ENCODE data around the gene FOS. TPM values are rescaled to one million over a fixed set of nuclear protein-coding genes. Genes with fewer than 3 reads are reported as not detected.

Gene FOS
- total RNA-seq, 1 donor from 2014 or later: 13.1 TPM

DNA sequence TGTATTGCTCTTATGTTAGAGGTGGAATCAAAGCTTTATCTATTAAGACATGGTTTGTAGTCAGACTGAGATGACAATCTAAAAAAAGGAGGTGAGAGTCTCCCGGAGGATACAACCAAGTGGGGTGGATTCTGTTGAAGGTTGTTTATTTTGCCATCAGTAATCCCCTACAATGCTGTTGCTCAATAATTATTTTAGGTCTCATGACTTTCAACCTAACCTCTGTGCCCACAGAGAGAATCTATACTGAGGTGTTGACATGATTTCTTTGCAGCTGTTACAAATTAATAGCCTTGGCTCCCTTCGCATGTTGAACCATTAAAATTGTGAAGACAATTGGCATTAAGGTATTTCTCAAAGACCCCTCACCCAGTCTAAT, 28.7 kb upstream of the FOS start:
- ATAC-seq (peak; percentile 5), DNase-seq (ENCODE audit: low spot score) (no peak)

DNA sequence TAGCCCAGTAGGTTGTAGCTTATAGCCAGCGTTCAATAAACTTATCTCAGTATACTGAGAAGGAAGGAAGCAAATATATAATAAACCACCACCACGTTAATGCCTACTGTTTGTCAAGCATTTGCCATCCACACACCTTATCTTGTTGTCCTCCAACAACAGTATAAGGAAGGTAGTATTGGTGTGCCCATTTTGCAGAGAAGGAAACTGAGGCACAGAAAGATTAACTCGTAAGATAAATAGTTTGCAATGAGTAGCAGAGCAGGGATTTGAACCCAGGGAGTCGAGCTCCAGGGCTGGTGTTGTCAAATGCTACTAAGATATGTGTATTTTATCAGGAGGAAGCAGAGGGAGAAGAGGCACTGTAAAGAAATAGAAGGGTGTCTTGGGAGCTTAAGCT, 27.8 kb upstream of the FOS start:
- DNase-seq (ENCODE audit: low spot score) (no peak), ATAC-seq (no peak)

DNA sequence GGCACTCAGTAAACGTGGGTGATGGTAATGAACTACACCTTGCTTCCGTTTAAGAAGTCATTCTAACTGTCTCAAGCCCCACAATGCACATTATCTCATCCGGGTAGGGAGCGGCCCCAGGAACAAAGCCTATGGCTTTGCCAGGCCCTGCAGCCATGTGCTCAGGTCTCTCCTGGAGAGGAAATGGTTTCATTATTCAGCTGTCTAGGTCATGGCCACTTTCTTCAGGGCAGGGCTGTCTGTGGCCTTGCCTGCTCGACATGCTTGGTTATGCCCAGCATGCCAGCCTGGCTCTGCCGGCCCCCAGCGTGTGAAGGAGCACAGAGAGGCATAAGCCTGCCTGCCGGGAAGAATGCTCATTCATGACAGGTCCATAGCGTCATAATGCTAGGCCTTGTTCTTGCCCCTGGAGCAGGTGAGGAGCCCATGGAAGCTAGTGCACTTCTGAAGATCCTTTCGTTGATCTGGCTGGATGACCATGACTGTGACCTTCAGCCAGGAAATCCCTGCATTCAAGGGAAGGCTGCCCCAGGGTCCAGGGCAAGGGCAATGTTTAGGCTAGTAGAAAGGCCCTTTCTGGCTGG, 26.3 kb upstream of the FOS start:
- ATAC-seq (peak; percentile 8), DNase-seq (ENCODE audit: low spot score) (no peak)

- ATAC-seq (peak; percentile 74), DNase-seq (ENCODE audit: low spot score) (peak; percentile 93)
Measured at GRCh38 chr14:75254381-75254822, 24.2 kb upstream of the FOS start.

DNA sequence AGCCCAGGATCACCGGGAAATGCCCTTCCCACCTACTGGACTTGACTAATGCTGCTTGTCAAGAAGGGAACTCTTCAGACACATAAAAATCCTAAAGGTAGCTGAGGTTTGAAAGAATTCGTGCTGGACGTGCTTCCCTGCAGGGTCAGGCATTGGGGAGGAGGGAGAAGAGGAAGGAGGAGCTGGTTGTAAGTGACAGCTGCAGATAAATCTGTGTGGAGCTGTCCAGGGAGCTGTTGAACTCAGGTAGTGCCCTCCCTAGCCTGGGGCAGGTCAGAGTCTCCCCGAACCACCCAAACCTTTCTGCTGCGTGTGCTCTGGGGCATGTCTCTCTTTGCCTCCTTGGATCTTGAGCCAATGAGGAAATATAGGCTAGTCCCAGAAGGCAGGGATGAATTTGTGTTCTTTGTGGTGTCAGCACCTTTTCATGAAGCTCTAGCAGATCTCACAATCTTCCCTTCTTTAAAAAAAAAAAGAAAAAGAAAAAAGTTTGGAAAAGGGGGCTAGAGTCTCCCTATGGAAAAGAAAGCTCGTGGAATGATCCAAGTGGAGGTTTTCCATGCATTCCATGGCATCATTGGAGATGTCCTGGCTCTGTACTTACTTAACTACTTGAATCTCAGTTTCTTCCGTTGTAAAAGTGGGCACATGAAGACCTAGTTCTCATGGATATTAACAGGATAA, 23.6 kb upstream of the FOS start:
- DNase-seq (ENCODE audit: low spot score): peak; percentile 66
- ATAC-seq: peak; percentile 54

DNA sequence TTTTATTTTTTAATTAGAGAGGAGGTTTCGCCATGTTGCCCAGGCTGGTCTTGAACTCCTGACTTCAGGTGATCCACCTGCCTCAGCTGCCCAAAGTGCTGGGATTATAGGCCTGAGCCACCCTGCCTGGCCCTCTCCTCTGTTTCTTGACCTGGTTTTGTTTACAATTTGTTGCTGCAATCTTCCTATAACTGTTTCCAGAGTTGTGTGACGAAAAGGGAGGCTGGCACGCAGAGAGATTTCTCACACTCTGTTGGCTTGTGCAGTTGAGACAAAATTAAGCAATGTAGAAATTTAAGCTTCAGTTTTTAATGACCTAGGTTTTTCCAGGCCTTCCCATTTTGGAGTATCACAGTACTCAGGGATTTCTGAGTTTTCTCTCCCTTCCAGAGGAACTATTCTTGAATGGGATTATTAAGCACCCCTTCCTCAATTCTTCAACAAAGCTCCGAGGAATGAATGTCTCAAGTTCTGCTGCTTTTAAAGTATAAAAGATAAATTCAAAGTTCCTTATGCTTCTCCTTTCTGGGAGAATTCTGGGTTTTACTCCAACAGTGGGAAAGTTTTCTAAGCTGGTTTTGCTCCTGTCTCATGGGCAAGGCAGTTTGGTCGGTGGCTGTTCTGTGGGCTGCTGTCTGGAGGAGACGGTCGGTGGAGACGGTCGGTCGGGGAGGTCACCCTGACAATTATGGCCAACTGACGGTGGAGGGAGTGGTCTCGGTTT, 20.4 kb upstream of the FOS start:
- DNase-seq (ENCODE audit: low spot score): peak; percentile 87
- peak; percentile 29 for ATAC-seq

GRCh38 chr14:75258803-75259509, 19.7 kb upstream of the FOS start:
- DNase-seq (ENCODE audit: low spot score) (peak; percentile 98), ATAC-seq (peak; percentile 78)

DNA sequence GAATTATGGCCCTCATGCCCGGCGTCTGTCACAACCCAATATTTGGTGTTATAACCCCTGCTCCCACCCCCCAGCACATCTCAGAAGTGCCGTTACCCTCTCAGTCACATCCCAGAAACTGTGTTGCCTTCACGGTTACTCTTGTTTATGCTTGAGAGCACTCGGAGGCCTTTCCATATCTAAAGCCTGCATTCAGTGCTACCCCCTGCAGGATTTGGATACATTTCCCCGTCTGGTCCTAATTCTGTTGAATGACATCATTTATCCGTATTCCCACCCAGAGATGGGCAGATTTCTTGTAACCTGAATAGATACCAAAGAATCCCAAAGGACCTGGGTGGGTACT, 19.1 kb upstream of the FOS start:
- ATAC-seq (no peak), DNase-seq (ENCODE audit: low spot score) (no peak)

DNA sequence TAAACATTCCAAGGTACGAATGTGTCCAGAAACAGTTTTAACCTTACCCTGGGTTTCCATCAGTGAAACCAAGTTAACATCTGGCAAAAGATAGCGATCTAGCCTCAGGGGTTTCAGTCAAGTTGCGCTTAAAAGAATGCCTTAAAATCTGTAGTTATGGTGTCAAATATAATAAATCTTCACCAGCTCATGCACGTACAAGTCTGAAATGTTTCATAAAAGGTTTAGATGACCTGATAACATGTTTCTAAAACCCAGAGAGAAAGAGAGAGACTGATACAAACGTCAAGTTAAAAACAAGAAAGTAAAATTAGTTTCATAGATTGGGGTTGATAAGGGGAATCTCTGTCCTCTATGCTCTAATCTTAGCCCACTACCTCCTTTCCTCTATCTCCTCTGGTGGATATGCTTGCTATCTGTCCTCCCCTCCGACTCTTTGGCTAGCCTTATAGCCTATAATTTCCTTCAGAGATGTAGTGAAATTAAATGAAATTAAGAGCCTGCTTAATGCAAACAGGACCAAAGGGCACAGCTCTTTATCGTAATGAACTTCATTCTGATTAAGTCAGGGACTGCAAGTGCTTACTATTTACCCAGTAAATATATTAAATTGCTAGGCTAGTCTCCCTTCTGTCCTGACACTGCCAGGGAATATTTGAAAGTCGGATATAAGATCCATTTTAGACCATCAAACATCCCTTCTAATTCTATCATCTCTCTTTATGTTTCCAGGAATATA, 18.4 kb upstream of the FOS start:
- DNase-seq (ENCODE audit: low spot score): no peak
- no peak for ATAC-seq

- no peak for ATAC-seq
- DNase-seq (ENCODE audit: low spot score): no peak
Measured at GRCh38 chr14:75261820-75262219, 16.8 kb upstream of the FOS start.

GRCh38 chr14:75262641-75263040, 16.0 kb upstream of the FOS start:
- ATAC-seq (no peak), DNase-seq (ENCODE audit: low spot score) (no peak)

- no peak for ATAC-seq
- no peak for DNase-seq (ENCODE audit: low spot score)
Measured at GRCh38 chr14:75264036-75264435, 14.6 kb upstream of the FOS start.

DNA sequence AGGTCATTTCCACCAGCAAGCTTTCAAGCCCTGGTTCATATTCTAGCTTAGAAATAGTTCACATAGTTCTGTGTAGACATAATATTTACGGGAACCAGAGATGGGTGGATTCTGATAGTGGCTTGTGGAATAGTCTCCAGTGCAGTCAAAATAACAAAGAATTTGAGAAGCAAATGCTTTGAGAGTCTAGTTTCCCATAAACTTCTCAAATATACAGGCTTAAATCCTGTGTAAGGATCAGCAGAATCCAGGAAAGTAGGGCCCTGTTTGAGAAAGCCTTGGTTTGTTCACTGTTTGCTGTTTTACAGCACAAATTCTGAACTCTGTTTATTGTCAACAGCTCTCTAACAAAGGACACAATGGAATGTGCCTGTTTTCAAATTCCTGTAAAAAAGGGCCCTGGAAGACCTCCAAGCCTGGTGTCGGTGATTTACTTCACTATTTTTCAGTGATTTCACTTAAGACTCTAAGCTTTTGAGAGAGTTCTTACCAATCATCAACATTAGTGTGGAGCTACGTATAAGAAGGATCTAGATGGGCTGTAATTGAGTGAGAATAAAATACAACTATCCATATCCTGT, 11.4 kb upstream of the FOS start:
- no peak for ATAC-seq
- DNase-seq (ENCODE audit: low spot score): no peak

GRCh38 chr14:75268633-75269550, 9.7 kb upstream of the FOS start:
- no peak for DNase-seq (ENCODE audit: low spot score)

DNA sequence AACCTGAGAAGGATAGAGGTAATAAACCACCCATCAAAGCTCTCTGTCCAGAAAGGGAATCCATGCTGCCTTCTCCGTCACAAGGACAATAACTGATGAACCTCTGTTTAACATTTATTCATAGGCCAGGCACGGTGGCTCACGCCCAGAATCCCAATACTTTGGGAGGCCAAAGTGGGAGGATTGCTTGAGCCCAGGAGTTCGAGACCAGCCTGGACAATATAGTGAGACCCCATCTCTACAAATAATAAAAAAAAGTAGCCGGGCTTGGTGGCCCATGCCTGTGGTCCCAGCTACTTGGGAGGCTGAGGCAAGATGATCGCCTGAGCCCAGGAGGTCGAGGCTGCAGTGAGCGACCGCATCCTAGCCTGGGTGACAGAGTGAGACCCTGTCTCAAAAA, 7.1 kb upstream of the FOS start:
- ATAC-seq (no peak), DNase-seq (ENCODE audit: low spot score) (no peak)

More at GRCh38 chr14:75268633-75269550, 9.7 kb upstream of the FOS start:
- ATAC-seq: no peak

GRCh38 chr14:75273272-75274049, 5.2 kb upstream of the FOS start:
- ATAC-seq (no peak), DNase-seq (ENCODE audit: low spot score) (no peak)

GRCh38 chr14:75274050-75274898, 4.4 kb upstream of the FOS start:
- ATAC-seq (no peak), DNase-seq (ENCODE audit: low spot score) (no peak)
